ENCODE data around the gene NAA50.

NAA50 gene

GRCh38 chr3:113776564-113776963, 30.5 kb upstream of the NAA50 start:
- no peak overlapping the region for H3K4me3 ChIP-seq (ENCODE audit: control insufficient read depth, low read depth, low read length)
- no peak for DNase-seq (ENCODE audit: low read depth)
- TF ChIP-seq, protein P1, sequence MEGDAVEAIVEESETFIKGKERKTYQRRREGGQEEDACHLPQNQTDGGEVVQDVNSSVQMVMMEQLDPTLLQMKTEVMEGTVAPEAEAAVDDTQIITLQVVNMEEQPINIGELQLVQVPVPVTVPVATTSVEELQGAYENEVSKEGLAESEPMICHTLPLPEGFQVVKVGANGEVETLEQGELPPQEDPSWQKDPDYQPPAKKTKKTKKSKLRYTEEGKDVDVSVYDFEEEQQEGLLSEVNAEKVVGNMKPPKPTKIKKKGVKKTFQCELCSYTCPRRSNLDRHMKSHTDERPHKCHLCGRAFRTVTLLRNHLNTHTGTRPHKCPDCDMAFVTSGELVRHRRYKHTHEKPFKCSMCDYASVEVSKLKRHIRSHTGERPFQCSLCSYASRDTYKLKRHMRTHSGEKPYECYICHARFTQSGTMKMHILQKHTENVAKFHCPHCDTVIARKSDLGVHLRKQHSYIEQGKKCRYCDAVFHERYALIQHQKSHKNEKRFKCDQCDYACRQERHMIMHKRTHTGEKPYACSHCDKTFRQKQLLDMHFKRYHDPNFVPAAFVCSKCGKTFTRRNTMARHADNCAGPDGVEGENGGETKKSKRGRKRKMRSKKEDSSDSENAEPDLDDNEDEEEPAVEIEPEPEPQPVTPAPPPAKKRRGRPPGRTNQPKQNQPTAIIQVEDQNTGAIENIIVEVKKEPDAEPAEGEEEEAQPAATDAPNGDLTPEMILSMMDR (conservative IDR thresholded peaks at IDR 0.05; ENCODE audit: control insufficient read depth, insufficient read depth, low read depth, low read length) = no peak

- no peak for DNase-seq (ENCODE audit: low read depth)
- no peak overlapping the region for H3K4me3 ChIP-seq (ENCODE audit: control insufficient read depth, low read depth, low read length)
- TF ChIP-seq, protein P1 (conservative IDR thresholded peaks at IDR 0.05; ENCODE audit: control insufficient read depth, insufficient read depth, low read depth, low read length) = no peak
Observed at GRCh38 chr3:113775516-113775915, 29.5 kb upstream of the NAA50 start.

GRCh38 chr3:113773381-113773780, 27.3 kb upstream of the NAA50 start:
- DNase-seq (ENCODE audit: low read depth) = peak; percentile 72
- H3K4me3 ChIP-seq (ENCODE audit: control insufficient read depth, low read depth, low read length) = no peak overlapping the region
- TF ChIP-seq, protein P1 (conservative IDR thresholded peaks at IDR 0.05; ENCODE audit: control insufficient read depth, insufficient read depth, low read depth, low read length) = no peak

GRCh38 chr3:113771993-113772392, 25.9 kb upstream of the NAA50 start:
- no peak for DNase-seq (ENCODE audit: low read depth)
- H3K4me3 ChIP-seq (ENCODE audit: control insufficient read depth, low read depth, low read length) = no peak overlapping the region
- TF ChIP-seq, protein P1 (conservative IDR thresholded peaks at IDR 0.05; ENCODE audit: control insufficient read depth, insufficient read depth, low read depth, low read length) = no peak

DNA sequence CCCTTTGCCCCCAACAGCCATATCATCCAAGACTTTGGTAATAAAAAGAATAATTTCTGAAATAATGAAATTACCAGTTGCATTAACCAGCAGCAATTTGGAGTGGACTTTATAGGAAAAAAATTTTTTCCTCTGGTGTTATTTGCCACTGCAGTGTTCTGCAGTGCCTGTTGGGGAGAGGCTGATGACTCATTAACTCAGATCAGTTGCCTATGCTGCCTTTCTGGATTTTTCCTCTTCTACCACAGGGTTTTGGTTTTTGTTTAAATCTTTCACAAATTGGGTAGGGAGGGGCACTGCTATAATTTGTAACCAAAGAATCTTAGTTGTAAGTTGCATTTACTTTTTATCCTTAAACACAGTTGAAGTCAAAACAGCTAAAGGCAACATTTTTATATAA, 23.5 kb upstream of the NAA50 start:
- H3K4me3 ChIP-seq (ENCODE audit: control insufficient read depth, low read depth, low read length) = no peak overlapping the region
- DNase-seq (ENCODE audit: low read depth) = peak; percentile 54
- TF ChIP-seq, protein P1 (conservative IDR thresholded peaks at IDR 0.05; ENCODE audit: control insufficient read depth, insufficient read depth, low read depth, low read length) = peak; percentile 10

DNA sequence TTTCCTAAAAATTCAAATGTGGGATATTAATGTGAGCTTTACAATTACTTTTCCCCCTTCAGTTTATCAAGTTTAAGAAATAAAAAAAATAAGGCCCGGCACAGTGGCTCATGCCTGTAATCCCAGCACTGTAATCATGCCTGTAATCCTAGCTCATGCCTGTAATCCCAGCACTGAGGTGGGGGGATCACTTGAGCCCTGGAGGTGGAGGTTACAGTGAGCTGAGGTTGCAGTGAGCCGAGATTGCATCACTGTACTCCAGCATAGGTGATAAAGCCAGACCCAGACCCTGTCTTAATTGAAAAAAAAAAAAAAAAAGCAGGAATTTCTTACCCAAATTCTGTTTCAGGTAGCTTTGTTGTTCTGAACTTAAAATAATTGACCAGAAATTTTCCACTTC, 18.6 kb upstream of the NAA50 start:
- DNase-seq (ENCODE audit: low read depth) = no peak
- TF ChIP-seq, protein P1 (conservative IDR thresholded peaks at IDR 0.05; ENCODE audit: control insufficient read depth, insufficient read depth, low read depth, low read length) = no peak
- no peak overlapping the region for H3K4me3 ChIP-seq (ENCODE audit: control insufficient read depth, low read depth, low read length)

DNA sequence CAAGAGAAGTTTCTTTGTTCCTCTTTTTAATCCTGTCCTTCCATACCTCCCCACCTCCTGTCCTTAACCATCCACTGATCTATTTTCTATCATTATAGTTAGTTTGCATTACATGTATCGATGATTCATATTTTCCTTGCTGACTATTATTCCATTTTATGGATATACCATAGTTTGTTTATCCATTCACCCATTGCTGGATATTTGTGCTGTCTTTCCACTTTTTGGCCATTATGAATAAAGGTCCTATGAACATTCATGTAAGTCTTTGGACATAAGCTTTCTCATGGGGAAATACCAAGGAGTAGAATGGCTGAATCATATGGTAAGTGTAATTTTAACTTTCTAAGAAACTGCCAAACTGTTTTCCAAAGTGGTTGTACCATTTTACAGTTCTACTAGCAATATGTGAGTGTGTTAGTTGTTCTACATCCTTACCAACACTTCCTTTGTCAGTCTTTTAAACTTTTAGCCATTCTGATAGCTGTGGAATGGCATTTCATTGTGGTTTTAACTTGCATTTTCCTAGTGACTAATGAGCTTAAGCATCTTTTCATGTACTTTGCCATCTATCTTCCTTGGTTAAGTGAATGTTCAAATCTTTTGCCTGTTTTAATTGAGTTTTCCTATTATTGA, 12.5 kb upstream of the NAA50 start:
- DNase-seq (ENCODE audit: low read depth) = peak; percentile 70
- TF ChIP-seq, protein P1 (conservative IDR thresholded peaks at IDR 0.05; ENCODE audit: control insufficient read depth, insufficient read depth, low read depth, low read length) = no peak
- no peak overlapping the region for H3K4me3 ChIP-seq (ENCODE audit: control insufficient read depth, low read depth, low read length)

Measured in fibroblast of mammary gland (primary cell).